Neutrophil (primary cell): ENCODE measurements around the gene POLR3C.

Source experiments
- H3K27ac ChIP-seq: fragments of 200-600 bp; sonication (generic); 2 replicates; pipeline ENCODE4 v1.5.1; 2016; ENCODE audit warnings: mild to moderate bottlenecking, moderate library complexity
- H3K27me3 ChIP-seq: fragments of 200-600 bp; sonication (generic); 2 replicates; pipeline ENCODE4 v1.6.0; 2016; ENCODE audit warnings: mild to moderate bottlenecking
- H3K36me3 ChIP-seq: fragments of 200-600 bp; sonication (generic); 2 replicates; pipeline ENCODE4 v1.5.1; 2017
- H3K4me1 ChIP-seq, 2 experiments: fragments of 200-600 bp in 1 of 2; sonication (generic) in 1 of 2; 1 replicate in 1 of 2; 2 replicates in 1 of 2; pipeline versions ENCODE4 v1.5.1 to v1.6.1; 2013 to 2016; ENCODE audit warnings: low read depth in 1 of 2, low read length in 1 of 2, mild to moderate bottlenecking in 1 of 2, moderate library complexity in 1 of 2; ENCODE audit not compliant: control insufficient read depth in 1 of 2, insufficient read depth in 1 of 2
- H3K4me3 ChIP-seq, 2 experiments: fragments of 200-600 bp in 1 of 2; sonication (generic) in 1 of 2; 1 replicate in 1 of 2; 2 replicates in 1 of 2; pipeline ENCODE4 v1.5.1; 2013 to 2016; ENCODE audit warnings: low read depth in 1 of 2, low read length in 1 of 2, mild to moderate bottlenecking in 1 of 2, moderate library complexity in 1 of 2
- H3K9me3 ChIP-seq: fragments of 200-600 bp; sonication (generic); 2 replicates; pipeline ENCODE4 v1.5.1; 2016
- CTCF ChIP-seq: fragments of 200-600 bp; sonication (generic); IDR thresholded peaks from 2 replicates; pipeline ENCODE4 v1.5.1; 2016; ENCODE audit warnings: antibody characterized with exemption

POLR3C gene

GRCh38 chr1:145855426-145855948 is 31.5 kb downstream of the POLR3C start:
- TF ChIP-seq CTCF, result no peak
- Histone ChIP-seq H3K27ac (no peak overlapping the region), H3K4me3 (no peak overlapping the region), H3K36me3 (peaks cover 27% of the 10 kb centered on the region), H3K9me3 (no peaks in the 10 kb centered on the region), H3K4me1 (peaks cover 15 to 17% of the 10 kb centered on the region in 2 experiments), H3K27me3 (peaks cover 14% of the 10 kb centered on the region)

- H3K36me3 ChIP-seq, result peaks cover 21% of the 10 kb centered on the region
- peaks cover 14% of the 10 kb centered on the region for H3K27me3 ChIP-seq
- no peak overlapping the region for H3K27ac ChIP-seq
- no peak for TF ChIP-seq CTCF
- H3K4me3 ChIP-seq, result no peak overlapping the region
- H3K4me1 ChIP-seq, result peaks cover 15 to 17% of the 10 kb centered on the region in 2 experiments
- H3K9me3 ChIP-seq, result no peaks in the 10 kb centered on the region
These were observed 33.2 kb downstream of the POLR3C start for GRCh38 chr1:145857170-145857569.

DNA sequence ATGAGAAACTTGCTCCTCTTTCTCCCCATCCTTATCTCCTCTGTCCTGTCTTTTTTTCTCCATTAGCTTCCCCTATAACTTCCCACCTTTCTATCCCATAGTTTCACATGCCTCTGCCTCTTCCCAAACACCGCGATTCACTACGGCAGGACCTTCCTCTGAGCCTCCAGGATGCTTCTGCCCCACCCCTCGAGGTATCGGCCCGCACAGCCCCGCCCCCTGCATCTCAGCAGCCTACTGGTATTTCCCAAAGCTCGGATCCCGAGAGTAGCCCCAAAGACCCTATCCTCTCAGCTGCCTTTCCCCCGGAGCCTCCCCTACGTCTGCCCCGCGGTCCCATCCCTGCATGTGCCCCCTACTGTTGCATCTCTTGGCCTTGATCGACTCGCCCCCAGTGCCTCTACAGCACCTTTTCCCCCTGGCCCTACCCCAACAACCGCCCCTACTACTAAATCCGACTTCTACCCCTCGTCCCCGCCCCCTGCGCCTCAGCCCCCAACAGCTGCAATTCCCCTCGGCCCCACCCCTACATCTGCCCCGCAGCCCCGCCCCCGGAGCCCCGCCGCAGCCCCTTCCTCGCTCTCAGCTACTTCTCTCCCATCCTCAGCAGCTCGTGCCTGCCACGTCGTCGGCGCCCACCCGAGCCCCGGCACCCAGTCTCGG is 34.4 kb downstream of the POLR3C start:
- Histone ChIP-seq H3K4me1 (peaks cover 15 to 17% of the 10 kb centered on the region in 2 experiments), H3K9me3 (no peaks in the 10 kb centered on the region), H3K27me3 (peaks cover 14% of the 10 kb centered on the region), H3K27ac (peak overlapping the region; percentile 64), H3K36me3 (peaks cover 16% of the 10 kb centered on the region), H3K4me3 (peak overlapping the region; percentile 64 to 93)
- TF ChIP-seq CTCF, result no peak

DNA sequence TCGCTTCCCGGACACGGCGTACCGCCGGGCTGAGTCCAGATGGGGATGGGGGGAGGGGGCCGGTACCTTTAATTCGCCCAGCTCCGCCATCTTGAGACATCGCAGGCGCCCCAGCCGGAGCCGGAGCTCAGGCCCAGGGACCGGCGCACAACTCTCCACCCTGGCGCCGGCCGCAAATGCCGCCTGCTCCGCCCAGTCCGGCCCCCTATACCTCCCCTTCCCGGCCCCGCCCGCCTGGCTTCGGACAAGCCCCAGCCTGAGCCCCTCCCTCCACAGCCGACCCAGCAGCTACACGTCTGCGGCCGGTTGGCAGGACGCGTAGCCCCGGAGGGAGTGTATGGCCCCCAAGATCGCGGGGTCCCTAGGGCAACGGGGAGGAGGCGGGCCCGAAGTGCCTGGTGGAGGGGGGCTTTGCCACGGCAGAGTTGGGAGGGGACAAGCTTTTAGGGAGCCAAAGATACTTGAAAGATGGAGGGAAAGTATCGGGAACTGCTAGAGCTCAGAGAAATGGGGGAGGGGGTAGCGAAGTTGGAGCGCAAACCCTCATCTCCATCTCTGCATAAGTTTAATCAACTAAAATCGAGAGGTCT is 35.0 kb downstream of the POLR3C start, which contains the start of gene PIAS3:
TSS of gene PIAS3 (minus strand) at position 181 of the 590 bp plus-strand sequence. CDS start at position 90, 91 bp downstream.
- Histone ChIP-seq H3K27ac (peak within 1 kb of the TSS; percentile 64), H3K4me1 (peaks cover 15 to 17% of the 10 kb centered on the region in 2 experiments), H3K4me3 (peak within 1 kb of the TSS; percentile 64 to 93), H3K36me3 (peaks cover 16% of the 10 kb centered on the region), H3K9me3 (no peaks in the 10 kb centered on the region), H3K27me3 (peaks cover 14% of the 10 kb centered on the region)
- TF ChIP-seq CTCF, result no peak

DNA sequence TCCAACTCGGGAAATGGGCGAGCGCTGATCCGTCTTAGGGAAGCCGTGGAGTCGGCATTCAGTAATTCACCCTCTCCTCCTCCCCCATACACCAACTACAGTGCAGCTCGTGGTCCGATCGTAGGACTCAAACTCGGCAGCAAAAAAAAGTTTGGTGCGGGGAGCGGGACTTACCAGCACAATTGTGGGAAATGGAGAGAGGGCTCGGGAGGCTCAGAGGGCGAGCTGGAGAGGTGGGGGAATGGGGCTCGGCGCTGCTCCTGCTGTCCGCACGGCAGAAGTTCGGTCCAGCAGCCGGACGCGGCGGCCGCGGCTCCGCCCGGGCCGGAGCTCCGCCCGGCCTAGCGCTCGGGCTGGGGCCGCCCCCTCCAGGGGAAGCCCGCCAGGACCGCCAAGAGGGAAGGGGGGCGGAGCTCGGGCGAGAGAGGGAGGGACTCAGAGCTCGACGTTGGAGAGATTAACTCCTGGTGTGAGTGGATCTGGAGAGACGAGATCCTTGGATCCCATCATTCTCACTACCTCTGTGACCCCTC is 35.6 kb downstream of the POLR3C start:
- peak overlapping the region; percentile 64 for H3K27ac ChIP-seq
- peak overlapping the region; percentile 64 to 93 for H3K4me3 ChIP-seq
- peaks cover 15 to 17% of the 10 kb centered on the region in 2 experiments for H3K4me1 ChIP-seq
- peaks cover 14% of the 10 kb centered on the region for H3K27me3 ChIP-seq
- peak; percentile 14 for TF ChIP-seq CTCF
- no peaks in the 10 kb centered on the region for H3K9me3 ChIP-seq
- H3K36me3 ChIP-seq, result peaks cover 11% of the 10 kb centered on the region
